ENCODE measurements around the gene PCMTD2. TPM values are rescaled to one million over a fixed set of nuclear protein-coding genes. Genes with fewer than 3 reads are reported as not detected.

PCMTD2 gene
- total RNA-seq, 4 donors from 2014 or later: 34.5 to 90.8 (median 46.9) TPM

DNA sequence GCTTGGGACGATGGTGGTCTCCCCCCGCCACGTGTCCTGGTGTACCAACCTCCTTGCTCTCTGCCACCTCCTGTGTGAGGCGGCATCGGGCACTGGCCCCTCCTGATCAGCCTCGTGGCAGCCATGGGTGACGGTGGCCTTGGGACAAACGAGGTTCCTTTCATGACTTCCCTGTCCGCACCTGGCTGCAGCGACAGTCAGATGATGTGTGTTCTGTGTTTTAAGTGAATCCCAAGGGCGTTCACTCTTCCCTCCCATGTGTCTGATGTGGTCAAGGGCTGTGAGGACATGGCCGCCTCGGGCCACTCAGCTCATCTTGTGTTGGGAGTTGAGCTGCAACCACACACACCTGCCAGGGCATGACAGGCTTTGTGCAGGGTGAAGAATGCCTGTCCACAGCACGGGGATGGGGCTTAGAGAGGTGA, 30.4 kb upstream of the PCMTD2 start:
- Histone ChIP-seq H3K4me1 (peaks cover 0 to 16% (median 0%) of the 10 kb centered on the region in 4 donors), H3K9me3 (no peaks in the 10 kb centered on the region), H3K27ac (no peak overlapping the region)

GRCh38 chr20:64225828-64226598, 29.5 kb upstream of the PCMTD2 start:
- Histone ChIP-seq H3K36me3 (no peaks in the 10 kb centered on the region), H3K27ac (no peak overlapping the region), H3K9me3 (no peaks in the 10 kb centered on the region), H3K4me1 (peaks cover 0 to 16% (median 0%) of the 10 kb centered on the region in 4 donors), H3K4me3 (no peak overlapping the region), H3K27me3 (no peaks in the 10 kb centered on the region)
- no peak for DNase-seq
- TF ChIP-seq POLR2A (IDR thresholded peaks at IDR 0.05) (no peak), CTCF (IDR thresholded peaks at IDR 0.05) (no peak)

More for the DNA sequence above, 30.4 kb upstream of the PCMTD2 start:
- no peak for DNase-seq
- Histone ChIP-seq H3K36me3 (no peaks in the 10 kb centered on the region), H3K27me3 (no peaks in the 10 kb centered on the region), H3K4me3 (no peak overlapping the region)
- TF ChIP-seq CTCF (IDR thresholded peaks at IDR 0.05) (no peak), POLR2A (IDR thresholded peaks at IDR 0.05) (no peak)

DNA sequence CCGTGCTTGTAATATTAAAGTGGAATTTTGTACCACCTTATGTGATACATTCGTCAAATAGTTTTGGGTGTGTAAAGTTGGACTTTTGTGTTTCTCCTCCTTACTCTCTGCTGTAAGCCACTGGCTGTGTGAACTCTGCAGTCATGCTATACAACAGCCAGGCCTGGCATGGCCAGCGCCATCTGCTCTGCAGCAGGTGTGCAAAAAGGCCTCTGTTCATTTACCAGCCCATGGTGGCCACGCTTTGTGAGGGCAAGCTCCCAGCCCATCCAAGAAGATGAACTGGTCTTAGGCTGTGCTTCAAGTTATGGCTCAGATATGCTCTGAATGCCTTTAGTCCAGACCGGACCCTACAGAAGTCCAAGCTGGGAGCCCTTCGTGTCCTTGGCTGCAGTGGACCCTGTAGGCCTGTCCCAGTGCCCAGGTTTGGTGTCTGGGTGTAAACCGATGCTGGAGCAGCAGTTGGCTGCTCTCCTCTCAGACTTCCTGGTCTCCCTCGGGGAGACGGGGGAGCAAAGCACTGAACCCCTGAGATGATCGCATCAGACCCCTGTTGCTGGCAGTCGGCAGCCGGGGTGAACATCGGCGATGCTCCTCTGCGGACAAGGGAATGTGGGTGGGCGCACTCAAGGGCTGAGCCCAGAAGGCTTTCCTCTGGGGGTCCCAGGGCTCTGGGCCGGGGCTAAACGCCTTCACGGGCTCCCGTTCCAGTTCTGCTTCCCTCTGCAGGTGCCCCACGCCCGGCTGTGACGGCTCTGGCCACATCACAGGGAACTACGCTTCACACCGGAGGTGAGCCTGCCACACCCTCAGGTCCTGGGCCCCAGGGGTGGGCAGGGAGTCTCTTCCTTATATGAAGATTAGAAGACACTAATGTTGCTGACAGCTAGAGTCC, 28.6 kb upstream of the PCMTD2 start:
- TF ChIP-seq CTCF (IDR thresholded peaks at IDR 0.05) (no peak), POLR2A (IDR thresholded peaks at IDR 0.05) (no peak)
- H3K36me3 ChIP-seq: no peaks in the 10 kb centered on the region
- H3K27me3 ChIP-seq: no peaks in the 10 kb centered on the region
- H3K4me1 ChIP-seq: peaks cover 0 to 16% (median 0%) of the 10 kb centered on the region in 4 donors
- no peak overlapping the region for H3K4me3 ChIP-seq
- DNase-seq: no peak
- no peak overlapping the region for H3K27ac ChIP-seq
- H3K9me3 ChIP-seq: no peaks in the 10 kb centered on the region

GRCh38 chr20:64228086-64228653, 27.4 kb upstream of the PCMTD2 start:
- no peaks in the 10 kb centered on the region for H3K27me3 ChIP-seq
- H3K4me3 ChIP-seq: no peak overlapping the region
- DNase-seq: no peak
- H3K36me3 ChIP-seq: no peaks in the 10 kb centered on the region
- TF ChIP-seq CTCF (IDR thresholded peaks at IDR 0.05): no peak
- no peak for TF ChIP-seq POLR2A (IDR thresholded peaks at IDR 0.05)
- H3K9me3 ChIP-seq: no peaks in the 10 kb centered on the region
- no peak overlapping the region for H3K27ac ChIP-seq
- H3K4me1 ChIP-seq: peaks cover 0 to 16% (median 0%) of the 10 kb centered on the region in 4 donors

DNA sequence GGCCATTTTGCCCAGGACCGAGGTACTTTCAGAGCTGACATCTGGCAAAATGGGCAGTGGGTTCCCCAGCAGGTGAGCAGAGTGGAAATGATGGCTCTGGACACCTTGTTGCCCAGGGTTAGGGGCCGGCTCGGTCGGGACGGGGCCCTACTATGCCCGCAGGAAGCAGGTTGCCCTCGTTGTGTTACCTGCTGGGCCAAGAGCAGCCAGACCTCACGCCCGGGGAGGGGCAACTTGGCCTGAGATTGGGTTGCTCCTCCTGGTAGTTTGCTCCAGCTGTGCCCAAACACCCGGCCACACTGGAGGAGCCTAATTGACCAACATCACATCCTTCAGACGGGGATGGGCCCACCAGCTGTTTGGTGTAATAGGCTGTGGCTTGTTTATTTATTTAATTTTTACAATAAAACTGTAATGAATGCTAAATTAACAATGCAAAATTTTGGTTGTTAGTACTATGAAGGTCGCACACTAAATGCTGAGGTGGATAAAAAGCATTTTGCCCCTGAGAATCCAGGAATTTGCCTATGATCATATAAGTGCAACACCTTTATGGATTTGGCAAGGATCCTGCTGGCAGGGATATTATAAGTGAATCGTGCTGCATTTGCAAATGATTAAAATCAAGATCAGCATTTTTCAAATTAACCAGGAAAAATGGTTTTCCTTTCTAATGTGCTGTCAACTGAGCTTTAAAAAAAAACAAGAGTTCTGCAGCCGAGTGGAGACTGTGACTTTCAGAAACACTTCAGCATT, 26.6 kb upstream of the PCMTD2 start:
- TF ChIP-seq POLR2A (IDR thresholded peaks at IDR 0.05) (no peak), CTCF (IDR thresholded peaks at IDR 0.05) (no peak)
- no peak overlapping the region for H3K27ac ChIP-seq
- no peak overlapping the region for H3K4me3 ChIP-seq
- peaks cover 0 to 10% (median 0%) of the 10 kb centered on the region in 4 donors for H3K4me1 ChIP-seq
- H3K9me3 ChIP-seq: no peaks in the 10 kb centered on the region
- H3K36me3 ChIP-seq: no peaks in the 10 kb centered on the region
- DNase-seq: no peak
- H3K27me3 ChIP-seq: no peaks in the 10 kb centered on the region
